Sigmoid colon (tissue), 7 donors: ENCODE results near the gene KAT5. TPM values are rescaled to one million over a fixed set of nuclear protein-coding genes. Genes with fewer than 3 reads are reported as not detected.

Source experiments
- DNase-seq: peaks from one replicate; pipeline ENCODE4 v3.0.0-alpha.2; 2019
- H3K27ac ChIP-seq, 4 donors: fragments of 200-600 bp; sonication (generic); one replicate each; pipeline ENCODE4 v1.5.1; 2016 to 2019; ENCODE audit warnings: mild to moderate bottlenecking in 1 of 4
- H3K27me3 ChIP-seq, 3 donors: fragments of 200-600 bp; sonication (generic); one replicate each; pipeline ENCODE4 v1.5.1; 2019; ENCODE audit warnings: mild to moderate bottlenecking in 1 of 3
- H3K36me3 ChIP-seq, 4 donors: fragments of 200-600 bp; sonication (generic); one replicate each; pipeline ENCODE4 v1.5.1; 2016 to 2019
- H3K4me1 ChIP-seq, 4 donors: fragments of 200-600 bp; sonication (generic); one replicate each; pipeline ENCODE4 v1.5.1; 2017 to 2019
- H3K4me3 ChIP-seq, 4 donors: fragments of 200-600 bp; sonication (generic); one replicate each; pipeline ENCODE4 v1.5.1; 2017 to 2019; ENCODE audit warnings: mild to moderate bottlenecking in 2 of 4, moderate library complexity in 1 of 4
- H3K9me3 ChIP-seq, 4 donors: fragments of 200-600 bp in 3 of 4; sonication (generic) in 3 of 4; one replicate each; pipeline versions ENCODE4 v1.5.1 to v1.6.1; 2013 to 2019
- CTCF ChIP-seq, 4 experiments: fragments of 450-650 bp in 3 of 4; fragments of 200-600 bp in 1 of 4; IDR thresholded peaks; one replicate each; pipeline ENCODE4 v1.5.1; 2016 to 2019; ENCODE audit warnings: antibody characterized with exemption in 4 of 4, mild to moderate bottlenecking in 3 of 4, moderate library complexity in 2 of 4
- EP300 ChIP-seq, 4 donors: sonication (generic); formaldehyde crosslinking; IDR thresholded peaks; one replicate each; pipeline ENCODE4 v1.6.1; 2017; ENCODE audit warnings: antibody characterized with exemption in 4 of 4
- POLR2A ChIP-seq, 2 donors: fragments of 450-650 bp; IDR thresholded peaks; one replicate each; pipeline ENCODE4 v1.6.1; 2016; ENCODE audit warnings: antibody characterized with exemption in 2 of 2, mild to moderate bottlenecking in 2 of 2, moderate library complexity in 2 of 2
- POLR2AphosphoS5 ChIP-seq, 4 donors: sonication (generic); formaldehyde crosslinking; IDR thresholded peaks; one replicate each; pipeline ENCODE4 v1.6.1; 2017; ENCODE audit warnings: antibody characterized with exemption in 4 of 4
- WGBS, 2 donors: extraction: QIAGEN DNeasy Blood & Tissue Kit; methylation state at CpG; one replicate each; pipeline ENCODE4 v1.1.7; 2013; 5-methylcytosine and 5-hydroxymethylcytosine counted together
- intact Hi-C: fragments of 100-400 bp; cut with DNase I; formaldehyde crosslinking; loops from one replicate; pipeline ENCODE4 v1.15.1; 2023
- polyA plus RNA-seq, 3 donors: library from polyadenylated mRNA; stranded (reverse); fragments of 200-250 nt; gene quantifications; one replicate each; pipeline ENCODE4 v1.2.3, GENCODE V29; 2013
- total RNA-seq, 4 donors: library from RNA; depleted of rRNA; stranded (reverse); fragments of >200 nt; gene quantifications; one replicate each; pipeline ENCODE4 v1.1.0, GENCODE V29; 2016
- donor health status: healthy with polysubstance abuse.
- donor health status: Bipolar disorder and iron deficiency.
- donor health status: healthy.

KAT5 gene
- total and polyA plus RNA-seq, 7 donors, result 51.1 to 92.7 (median 68.1) TPM

GRCh38 chr11:65692367-65692766, 19.7 kb upstream of the KAT5 start:
- Histone ChIP-seq H3K9me3 (no peaks in the 10 kb centered on the region), H3K27ac (no peak overlapping the region), H3K4me1 (peaks cover 0 to 9% (median 7%) of the 10 kb centered on the region in 4 donors), H3K27me3 (no peaks in the 10 kb centered on the region), H3K36me3 (no peaks in the 10 kb centered on the region), H3K4me3 (no peak overlapping the region)
- intact Hi-C loops, result no loop called here
- WGBS, 2 donors, result 47 to 71% methylated on average over 11 of the region's 11 CpGs
- no peak for DNase-seq
- no peak for TF ChIP-seq POLR2A (IDR thresholded peaks at IDR 0.05)
- no peak for TF ChIP-seq POLR2AphosphoS5 (IDR thresholded peaks at IDR 0.05)
- no peak for TF ChIP-seq EP300 (IDR thresholded peaks at IDR 0.05)
- no peak for TF ChIP-seq CTCF (IDR thresholded peaks at IDR 0.05)

- no peak for TF ChIP-seq EP300 (IDR thresholded peaks at IDR 0.05)
- no peak for TF ChIP-seq CTCF (IDR thresholded peaks at IDR 0.05)
- TF ChIP-seq POLR2AphosphoS5 (IDR thresholded peaks at IDR 0.05), result no peak
- TF ChIP-seq POLR2A (IDR thresholded peaks at IDR 0.05), result no peak
- no peaks in the 10 kb centered on the region for H3K36me3 ChIP-seq
- H3K27ac ChIP-seq, result no peak overlapping the region
- peaks cover 0 to 9% (median 7%) of the 10 kb centered on the region in 4 donors for H3K4me1 ChIP-seq
- no peak overlapping the region for H3K4me3 ChIP-seq
- DNase-seq, result no peak
- intact Hi-C loops, result no loop called here
- 17 to 68% methylated on average over 12 of the region's 12 CpGs for WGBS, 2 donors
- H3K27me3 ChIP-seq, result no peaks in the 10 kb centered on the region
- H3K9me3 ChIP-seq, result no peaks in the 10 kb centered on the region
These were observed 16.4 kb upstream of the KAT5 start for GRCh38 chr11:65695459-65696241.

GRCh38 chr11:65696802-65697552, 15.1 kb upstream of the KAT5 start:
- TF ChIP-seq POLR2A (IDR thresholded peaks at IDR 0.05) (no peak), CTCF (IDR thresholded peaks at IDR 0.05) (no peak), EP300 (IDR thresholded peaks at IDR 0.05) (no peak), POLR2AphosphoS5 (IDR thresholded peaks at IDR 0.05) (no peak)
- peaks cover 0 to 9% (median 7%) of the 10 kb centered on the region in 4 donors for H3K4me1 ChIP-seq
- intact Hi-C loops, result no loop called here
- H3K9me3 ChIP-seq, result no peaks in the 10 kb centered on the region
- H3K27me3 ChIP-seq, result no peaks in the 10 kb centered on the region
- 88 to 89% methylated on average over 5 of the region's 5 CpGs for WGBS, 2 donors
- no peaks in the 10 kb centered on the region for H3K36me3 ChIP-seq
- DNase-seq, result no peak
- H3K27ac ChIP-seq, result no peak overlapping the region
- H3K4me3 ChIP-seq, result no peak overlapping the region

GRCh38 chr11:65698205-65698604, 13.8 kb upstream of the KAT5 start:
- H3K9me3 ChIP-seq, result no peaks in the 10 kb centered on the region
- WGBS, 2 donors, result 11 to 52% methylated on average over 8 of the region's 8 CpGs
- H3K27me3 ChIP-seq, result no peaks in the 10 kb centered on the region
- no peak overlapping the region for H3K27ac ChIP-seq
- H3K4me1 ChIP-seq, result peaks cover 0 to 9% (median 7%) of the 10 kb centered on the region in 4 donors
- TF ChIP-seq POLR2AphosphoS5 (IDR thresholded peaks at IDR 0.05) (no peak), POLR2A (IDR thresholded peaks at IDR 0.05) (no peak), CTCF (IDR thresholded peaks at IDR 0.05) (no peak), EP300 (IDR thresholded peaks at IDR 0.05) (no peak)
- H3K36me3 ChIP-seq, result no peaks in the 10 kb centered on the region
- no peak overlapping the region for H3K4me3 ChIP-seq
- intact Hi-C loops, result no loop called here
- DNase-seq, result no peak
